GM12878 (cell line): ENCODE data around the gene RCCD1. TPM values are rescaled to one million over a fixed set of nuclear protein-coding genes. Genes with fewer than 3 reads are reported as not detected.

ENCODE experiments used
- ATAC-seq: fragments of 200-7000 bp; cut with Tn5 transposase; 3 replicates; pipeline ENCODE4 v1.9.1; 2020; ENCODE audit warnings: mild to moderate bottlenecking, moderate library complexity
- BruUV-seq: library from RNA; stranded (reverse); fragments of 400-500 nt; replicated peaks from 2 replicates; lab custom pipeline; 2021; lab: Mats Ljungman, UMichigan
- CTCF ChIA-PET: fragments of 300-600 bp; sonication (Branson Sonifier 250); formaldehyde crosslinking; extraction: SDS; loops from one replicate; lab custom pipeline; 2021; ENCODE audit warnings: inconsistent platforms; lab: Yijun Ruan, JAX
- POLR2A ChIA-PET: fragments of 350-600 bp; formaldehyde crosslinking; extraction: SDS; loops from one replicate; lab custom pipeline; 2021; ENCODE audit warnings: inconsistent platforms; lab: Charles Lee
- RAD21 ChIA-PET: fragments of 300-600 bp; sonication (Branson Sonifier 250); formaldehyde crosslinking; loops from one replicate; lab custom pipeline; 2023; ENCODE audit warnings: antibody characterized with exemption; ENCODE audit not compliant: unreplicated experiment; lab: Charles Lee
- SMC1A ChIA-PET: fragments of 300-600 bp; sonication (Branson Sonifier 250); formaldehyde crosslinking; loops from one replicate; lab custom pipeline; 2023; ENCODE audit not compliant: unreplicated experiment, uncharacterized antibody; lab: Charles Lee
- DNase-seq: peaks from one replicate; pipeline ENCODE4 v3.0.0-alpha.2; 2011; ENCODE audit warnings: low read depth, low spot score
- FAIRE-seq: peaks from 3 replicates; lab custom pipeline; 2011; peaks lifted over from hg19 to GRCh38; lab: Jason Lieb, UNC
- H2AFZ ChIP-seq: 2 replicates; pipeline ENCODE4 v1.6.0; 2011; ENCODE audit warnings: low read depth, low read length, control low read depth; ENCODE audit not compliant: control insufficient read depth
- H3K27ac ChIP-seq: 2 replicates; pipeline ENCODE4 v1.5.1; 2011; ENCODE audit warnings: control low read depth; ENCODE audit not compliant: control insufficient read depth, insufficient read depth
- H3K27me3 ChIP-seq, 2 experiments: replicated peaks in 1 of 2; 2 replicates each; pipeline versions ENCODE4 v1.6.0 to v1.6.1; 2011; ENCODE audit warnings: low read length in 1 of 2; ENCODE audit not compliant: control insufficient read depth in 2 of 2, insufficient read depth in 2 of 2
- H3K36me3 ChIP-seq, 2 experiments: 2 replicates each; pipeline ENCODE4 v1.5.1; 2011; ENCODE audit warnings: low read length in 1 of 2; ENCODE audit not compliant: control insufficient read depth in 2 of 2, insufficient read depth in 2 of 2
- H3K4me1 ChIP-seq: 2 replicates; pipeline ENCODE4 v1.6.1; 2011; ENCODE audit warnings: mild to moderate bottlenecking, low read length, moderate library complexity, mixed read lengths; ENCODE audit not compliant: control insufficient read depth, insufficient read depth
- H3K4me2 ChIP-seq: 2 replicates; pipeline ENCODE4 v1.6.0; 2011; ENCODE audit warnings: control low read depth; ENCODE audit not compliant: control insufficient read depth, insufficient read depth
- H3K4me3 ChIP-seq: fragments of 200-600 bp; sonication (generic); 2 replicates; pipeline ENCODE4 v1.5.1; 2016
- H3K79me2 ChIP-seq: 2 replicates; pipeline ENCODE4 v1.6.0; 2011; ENCODE audit warnings: low read length; ENCODE audit not compliant: control insufficient read depth, insufficient read depth
- H3K9ac ChIP-seq: 2 replicates; pipeline ENCODE4 v1.8.0; 2011; ENCODE audit warnings: low read length, control low read depth, mixed read lengths; ENCODE audit not compliant: control insufficient read depth, insufficient read depth
- H3K9me3 ChIP-seq: replicated peaks from 3 replicates; pipeline ENCODE4 v1.5.1; 2011; ENCODE audit warnings: mild to moderate bottlenecking, low read length; ENCODE audit not compliant: control insufficient read depth, insufficient read depth
- H4K20me1 ChIP-seq: 2 replicates; pipeline ENCODE4 v1.6.0; 2011; ENCODE audit not compliant: control insufficient read depth, insufficient read depth
- CEBPZ ChIP-seq: fragments of 150-350 bp; IDR thresholded peaks from 2 replicates; pipeline ENCODE4 v1.6.1; 2016; ENCODE audit warnings: low read depth, low read length
- CREB1 ChIP-seq: IDR thresholded peaks from 2 replicates; pipeline ENCODE4 v1.6.1; 2012; ENCODE audit warnings: low read depth, mild to moderate bottlenecking, inconsistent platforms
- JUNB ChIP-seq: IDR thresholded peaks from 2 replicates; pipeline ENCODE4 v1.6.1; 2016; ENCODE audit warnings: antibody characterized with exemption, mild to moderate bottlenecking
- POLR2A ChIP-seq: IDR thresholded peaks from 2 replicates; pipeline ENCODE4 v1.6.1; 2011; ENCODE audit warnings: low read depth, mild to moderate bottlenecking, low read length
- SMAD5 ChIP-seq: IDR thresholded peaks from 2 replicates; pipeline ENCODE4 v1.6.1; 2016; ENCODE audit warnings: antibody characterized with exemption, low read depth
- ZBTB40 ChIP-seq: fragments of 450-650 bp; IDR thresholded peaks from 2 replicates; pipeline ENCODE4 v1.6.1; 2016; ENCODE audit warnings: mild to moderate bottlenecking, moderate library complexity, borderline replicate concordance
- WGBS: methylation state at CpG from one replicate; pipeline ENCODE4 v1.1.6; 2016; ENCODE audit warnings: low lambda C conversion rate; ENCODE audit not compliant: insufficient replicate concordance, insufficient coverage; ENCODE audit errors: missing lambda C conversion rate; 5-methylcytosine and 5-hydroxymethylcytosine counted together
- in situ Hi-C: fragments of 300-500 bp; cut with MboI; formaldehyde crosslinking; loops from 9 replicates; pipeline ENCODE4 v1.14.3; 2018; ENCODE audit warnings: mixed read lengths
- intact Hi-C: fragments of 100-400 bp; cut with micrococcal nuclease; formaldehyde crosslinking; loops from one replicate; pipeline ENCODE4 v1.14.2; 2022; ENCODE audit not compliant: unreplicated experiment
- polyA plus RNA-seq, 11 experiments: library from polyadenylated mRNA; depleted of rRNA in 4 of 11; unstranded in 6 of 11; stranded (reverse) in 5 of 11; fragments of >200 nt; fragmentation: Nextera tagmentation in 4 of 11; fragmentation: Illumina TruSeq in 1 of 11; extraction: Ambion mirVana in 4 of 11; extraction: Trizol in 1 of 11; gene quantifications; 1 replicate in 1 of 11; 2 replicates in 10 of 11; pipeline versions ENCODE4 v1.2.1 to v1.2.3, GENCODE V29; 2011 to 2016; ENCODE audit warnings: inconsistent platforms in 2 of 11, missing spikeins in 2 of 11, low read depth in 1 of 11
- total RNA-seq, 4 experiments: library from RNA; depleted of rRNA in 3 of 4; stranded (reverse); fragments of >200 nt in 3 of 4; fragmentation: Illumina TruSeq in 1 of 4; extraction: Trizol in 1 of 4; gene quantifications; 2 replicates each; pipeline versions ENCODE4 v1.2.1 to v1.2.3, GENCODE V29; 2013 to 2021

Gene RCCD1
- total and polyA plus RNA-seq, 10 of the 15 experiments (the other 5 are each of a cell fraction or from before 2014, with no cell fraction given): 5.2 to 30.4 (median 20.9) TPM

- TF ChIP-seq CEBPZ (no peak), ZBTB40 (no peak), CREB1 (no peak), JUNB (no peak)
- TF ChIP-seq, all 136 proteins: peak for 0
Observed at GRCh38 chr15:90968434-90968833, 13.8 kb downstream of the RCCD1 start (continued).

- ChIA-PET POLR2A (no interaction called here), CTCF (interaction anchor here (1.9 kb wide), 1 partner anchor 10 kb away, joined by 7 read pairs; no protein-coding TSS in a partner anchor)
- Histone ChIP-seq H3K4me3 (no peak overlapping the region), H3K36me3 (peaks cover 35 to 47% of the 10 kb centered on the region in 2 experiments)
- TF ChIP-seq POLR2A (peak; percentile 36; the same call in 1 of the 2 replicates), SMAD5 (no peak)
- TF ChIP-seq, all 136 proteins: peak for 1
- no TSS peak for BruUV-seq
- Histone ChIP-seq H3K27ac (no peak overlapping the region), H3K9me3 (no peaks in the 10 kb centered on the region), H3K9ac (no peak overlapping the region), H3K27me3 (no peaks in the 10 kb centered on the region), H2AFZ (no peak overlapping the region), H3K4me1 (no peaks in the 10 kb centered on the region), H4K20me1 (no peaks in the 10 kb centered on the region), H3K79me2 (no peaks in the 10 kb centered on the region), H3K4me2 (no peak overlapping the region)
- FAIRE-seq (no peak), DNase-seq (no peak), ATAC-seq (no peak)
- intact Hi-C loops (no loop called here), in situ Hi-C loops (loop anchor here (25.0 kb wide), 1 partner anchor 1383 kb away; the partner anchor contains the start of gene TICRR)
- SMC1A ChIA-PET: no interaction called here
- 85% methylated on average over 7 of the region's 7 CpGs for WGBS
- RAD21 ChIA-PET: no interaction called here
Observed at GRCh38 chr15:90970274-90970673, 15.6 kb downstream of the RCCD1 start.
